ENCODE measurements around the gene CPA3. TPM values are rescaled to one million over a fixed set of nuclear protein-coding genes. Genes with fewer than 3 reads are reported as not detected.
A peak's percentile ranks its signal among the peaks of the same experiment; 100 is the strongest.

The CPA3 gene
- total and polyA plus RNA-seq, 4 donors: 2.2 to 37.4 (median 2.5) TPM

DNA sequence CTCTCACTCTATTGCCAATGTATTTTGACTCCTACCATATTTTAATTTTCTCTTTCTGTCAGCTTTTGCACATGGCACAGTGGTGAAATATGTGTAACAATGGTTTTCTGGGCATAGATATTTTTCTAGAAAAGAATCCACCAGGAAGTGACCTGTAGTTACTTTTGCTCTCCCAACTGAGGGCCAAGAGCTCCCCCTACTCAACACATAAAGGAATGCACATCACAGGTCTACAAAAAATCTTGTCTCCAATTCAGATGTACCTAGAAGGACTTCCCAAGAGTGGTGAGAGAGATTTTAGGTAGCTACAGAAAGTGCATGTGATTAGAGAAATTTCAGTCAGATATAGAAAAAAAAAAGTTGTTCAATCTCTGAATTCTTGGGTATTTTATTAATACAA, 15.6 kb downstream of the CPA3 start:
- no peaks in the 10 kb centered on the region for H3K36me3 ChIP-seq (ENCODE audit: control insufficient read depth in 4 of 4, insufficient read depth in 4 of 4, low read length in 4 of 4)
- H3K9me3 ChIP-seq (ENCODE audit: control insufficient read depth in 4 of 4, insufficient read depth in 3 of 4, low read length in 3 of 4): no peaks in the 10 kb centered on the region
- ATAC-seq (ENCODE audit: insufficient read depth, low FRiP score): no peak
- TF ChIP-seq, protein P1, sequence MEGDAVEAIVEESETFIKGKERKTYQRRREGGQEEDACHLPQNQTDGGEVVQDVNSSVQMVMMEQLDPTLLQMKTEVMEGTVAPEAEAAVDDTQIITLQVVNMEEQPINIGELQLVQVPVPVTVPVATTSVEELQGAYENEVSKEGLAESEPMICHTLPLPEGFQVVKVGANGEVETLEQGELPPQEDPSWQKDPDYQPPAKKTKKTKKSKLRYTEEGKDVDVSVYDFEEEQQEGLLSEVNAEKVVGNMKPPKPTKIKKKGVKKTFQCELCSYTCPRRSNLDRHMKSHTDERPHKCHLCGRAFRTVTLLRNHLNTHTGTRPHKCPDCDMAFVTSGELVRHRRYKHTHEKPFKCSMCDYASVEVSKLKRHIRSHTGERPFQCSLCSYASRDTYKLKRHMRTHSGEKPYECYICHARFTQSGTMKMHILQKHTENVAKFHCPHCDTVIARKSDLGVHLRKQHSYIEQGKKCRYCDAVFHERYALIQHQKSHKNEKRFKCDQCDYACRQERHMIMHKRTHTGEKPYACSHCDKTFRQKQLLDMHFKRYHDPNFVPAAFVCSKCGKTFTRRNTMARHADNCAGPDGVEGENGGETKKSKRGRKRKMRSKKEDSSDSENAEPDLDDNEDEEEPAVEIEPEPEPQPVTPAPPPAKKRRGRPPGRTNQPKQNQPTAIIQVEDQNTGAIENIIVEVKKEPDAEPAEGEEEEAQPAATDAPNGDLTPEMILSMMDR (IDR thresholded peaks at IDR 0.05; ENCODE audit: control extremely low read depth, extremely low read depth): no peak
- no peak overlapping the region for H3K27ac ChIP-seq (ENCODE audit: low read depth in 1 of 2, low read length in 1 of 2)
- H3K4me3 ChIP-seq: no peak overlapping the region
- DNase-seq: peak in 1 of 3 donors; percentile 23
- peaks cover 0 to 8% (median 0%) of the 10 kb centered on the region in 5 donors for H3K4me1 ChIP-seq (ENCODE audit: control insufficient read depth in 5 of 5, insufficient read depth in 5 of 5, low read length in 5 of 5)
- no peaks in the 10 kb centered on the region for H3K27me3 ChIP-seq (ENCODE audit: control insufficient read depth in 3 of 3, insufficient read depth in 3 of 3, low read length in 2 of 3)
- no peak overlapping the region for H3K9ac ChIP-seq (ENCODE audit: insufficient read depth in 1 of 2, low read length in 2 of 2)

DNA sequence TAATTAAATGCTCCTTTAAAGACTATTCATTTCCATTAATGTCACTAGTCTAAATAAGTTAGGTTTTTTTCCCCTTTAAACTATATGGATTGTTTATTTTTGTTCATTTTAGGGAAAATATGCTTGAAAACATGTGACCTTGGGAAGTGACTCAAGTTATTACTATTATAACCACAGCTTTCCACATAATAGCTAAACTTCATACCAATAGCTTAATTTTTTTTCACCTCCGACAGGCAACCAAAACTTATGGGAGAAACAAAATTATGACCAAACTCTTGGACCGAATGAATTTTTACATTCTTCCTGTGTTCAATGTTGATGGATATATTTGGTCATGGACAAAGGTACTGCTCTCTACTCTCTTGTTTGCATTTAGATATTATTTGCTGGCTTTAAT, 16.2 kb downstream of the CPA3 start:
- ATAC-seq (ENCODE audit: insufficient read depth, low FRiP score): no peak

DNA sequence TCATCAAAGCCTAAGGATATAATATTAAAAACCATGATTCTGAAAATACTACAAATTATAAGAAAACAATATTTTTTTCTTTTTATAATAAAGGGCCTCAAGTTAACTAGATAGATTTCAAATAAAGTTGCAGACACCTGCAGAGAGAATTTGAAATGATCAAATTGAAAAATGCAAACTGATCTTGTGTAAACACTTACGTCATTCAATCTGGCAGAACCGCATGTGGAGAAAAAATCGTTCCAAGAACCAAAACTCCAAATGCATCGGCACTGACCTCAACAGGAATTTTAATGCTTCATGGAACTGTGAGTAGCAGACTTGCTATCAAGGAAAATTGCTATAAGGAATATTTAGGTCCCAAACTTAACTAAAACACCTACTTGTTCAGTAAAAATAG, 17.2 kb downstream of the CPA3 start:
- peak in 2 of 3 donors; percentile 39 to 45 for DNase-seq
- WGBS, 2 donors: 39 to 52% methylated on average over 4 of the region's 4 CpGs

More for the DNA sequence above, 16.2 kb downstream of the CPA3 start:
- Histone ChIP-seq H3K9ac (ENCODE audit: insufficient read depth in 1 of 2, low read length in 2 of 2) (no peak overlapping the region), H3K36me3 (ENCODE audit: control insufficient read depth in 4 of 4, insufficient read depth in 4 of 4, low read length in 4 of 4) (no peaks in the 10 kb centered on the region), H3K27me3 (ENCODE audit: control insufficient read depth in 3 of 3, insufficient read depth in 3 of 3, low read length in 2 of 3) (no peaks in the 10 kb centered on the region), H3K27ac (ENCODE audit: low read depth in 1 of 2, low read length in 1 of 2) (no peak overlapping the region), H3K9me3 (ENCODE audit: control insufficient read depth in 4 of 4, insufficient read depth in 3 of 4, low read length in 3 of 4) (no peaks in the 10 kb centered on the region), H3K4me3 (no peak overlapping the region), H3K4me1 (ENCODE audit: control insufficient read depth in 5 of 5, insufficient read depth in 5 of 5, low read length in 5 of 5) (peaks cover 0 to 8% (median 0%) of the 10 kb centered on the region in 5 donors)
- WGBS, 2 donors: 90 to 96% methylated on average over 2 of the region's 2 CpGs
- TF ChIP-seq, protein P1 (IDR thresholded peaks at IDR 0.05; ENCODE audit: control extremely low read depth, extremely low read depth): no peak
- DNase-seq: no peak

More for the DNA sequence above, 17.2 kb downstream of the CPA3 start:
- ATAC-seq (ENCODE audit: insufficient read depth, low FRiP score): no peak
- Histone ChIP-seq H3K9ac (ENCODE audit: insufficient read depth in 1 of 2, low read length in 2 of 2) (no peak overlapping the region), H3K36me3 (ENCODE audit: control insufficient read depth in 4 of 4, insufficient read depth in 4 of 4, low read length in 4 of 4) (no peaks in the 10 kb centered on the region), H3K4me1 (ENCODE audit: control insufficient read depth in 5 of 5, insufficient read depth in 5 of 5, low read length in 5 of 5) (peaks cover 0 to 8% (median 0%) of the 10 kb centered on the region in 5 donors), H3K27ac (ENCODE audit: low read depth in 1 of 2, low read length in 1 of 2) (no peak overlapping the region), H3K4me3 (no peak overlapping the region), H3K27me3 (ENCODE audit: control insufficient read depth in 3 of 3, insufficient read depth in 3 of 3, low read length in 2 of 3) (no peaks in the 10 kb centered on the region), H3K9me3 (ENCODE audit: control insufficient read depth in 4 of 4, insufficient read depth in 3 of 4, low read length in 3 of 4) (no peaks in the 10 kb centered on the region)
- TF ChIP-seq, protein P1 (IDR thresholded peaks at IDR 0.05; ENCODE audit: control extremely low read depth, extremely low read depth): no peak

Measured in lung (tissue), 12 donors.